GM10266 (cell line): ENCODE data around the gene SOX5.

Experiments
- DNase-seq: peaks from one replicate; pipeline ENCODE4 v3.0.0; 2012; ENCODE audit errors: extremely low spot score
- CTCF ChIP-seq: IDR thresholded peaks from 2 replicates; pipeline ENCODE4 v1.5.1; 2012; ENCODE audit warnings: mild to moderate bottlenecking, low read depth; ENCODE audit not compliant: control insufficient read depth, insufficient read depth; ENCODE audit errors: missing control alignments

The SOX5 gene

GRCh38 chr12:23559268-23559753 is 390.2 kb downstream of the SOX5 start:
- no peak for DNase-seq
- no peak for TF ChIP-seq CTCF

- DNase-seq = no peak
- no peak for TF ChIP-seq CTCF
Observed at GRCh38 chr12:23556661-23557060, 392.8 kb downstream of the SOX5 start.

GRCh38 chr12:23555825-23556207 is 393.7 kb downstream of the SOX5 start:
- no peak for TF ChIP-seq CTCF
- DNase-seq = no peak

GRCh38 chr12:23555180-23555824 is 394.2 kb downstream of the SOX5 start:
- DNase-seq = no peak
- TF ChIP-seq CTCF = no peak

- DNase-seq = no peak
Observed at GRCh38 chr12:23552417-23552816, 397.1 kb downstream of the SOX5 start.

GRCh38 chr12:23550753-23551152 is 398.7 kb downstream of the SOX5 start:
- no peak for TF ChIP-seq CTCF
- no peak for DNase-seq

More at GRCh38 chr12:23552417-23552816, 397.1 kb downstream of the SOX5 start:
- no peak for TF ChIP-seq CTCF

GRCh38 chr12:23548742-23549141 is 400.7 kb downstream of the SOX5 start:
- no peak for TF ChIP-seq CTCF
- DNase-seq = no peak
